Measurements from ENCODE around the gene PDCD1LG2.
A peak's percentile ranks its signal among the peaks of the same experiment; 100 is the strongest.

PDCD1LG2 gene

DNA sequence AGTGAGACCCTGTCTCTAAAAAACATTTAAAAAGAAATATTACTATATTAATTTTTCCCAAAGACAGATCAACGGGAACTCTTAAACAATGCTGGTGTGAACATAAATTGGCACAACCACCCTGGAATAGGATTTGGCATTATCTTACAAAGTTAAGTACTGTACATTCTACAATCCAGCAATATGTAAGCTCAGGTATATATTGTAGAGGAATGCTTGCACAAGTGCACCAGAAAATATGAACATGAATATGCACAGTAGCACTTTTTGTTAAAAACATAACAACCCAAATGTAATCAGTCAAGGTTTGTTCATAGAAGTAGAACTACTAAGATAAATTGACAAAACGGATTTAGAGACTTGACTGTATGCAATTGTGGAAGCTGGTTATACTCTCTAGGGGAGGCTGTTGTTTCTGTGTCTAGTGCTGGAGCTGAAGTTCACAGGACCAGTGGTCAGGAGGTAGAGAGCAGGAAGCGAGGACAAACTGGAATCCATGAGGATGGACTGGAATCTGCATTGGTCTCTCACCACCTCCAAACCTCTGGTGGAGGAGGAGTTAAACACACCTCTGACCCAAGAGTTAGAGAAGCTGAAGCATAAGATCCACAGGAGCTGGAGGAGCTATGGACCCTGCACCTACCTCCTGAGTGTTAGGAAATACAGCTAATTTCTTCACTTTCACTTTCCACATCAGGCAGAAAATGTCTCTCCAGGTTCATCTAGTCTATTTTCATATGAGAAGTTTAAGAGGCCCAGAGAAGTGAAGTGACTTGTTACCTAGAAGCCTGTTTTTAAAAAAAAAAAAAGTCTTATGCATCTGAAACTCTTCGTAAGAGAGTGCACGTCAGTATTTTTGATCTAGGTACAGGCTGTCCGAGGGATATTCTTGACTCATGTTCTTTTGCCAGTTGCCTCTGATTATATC lies 98.2 kb downstream of the PDCD1LG2 start:
- peak in 2 of 56 donors; percentile 0 to 4 for DNase-seq

DNA sequence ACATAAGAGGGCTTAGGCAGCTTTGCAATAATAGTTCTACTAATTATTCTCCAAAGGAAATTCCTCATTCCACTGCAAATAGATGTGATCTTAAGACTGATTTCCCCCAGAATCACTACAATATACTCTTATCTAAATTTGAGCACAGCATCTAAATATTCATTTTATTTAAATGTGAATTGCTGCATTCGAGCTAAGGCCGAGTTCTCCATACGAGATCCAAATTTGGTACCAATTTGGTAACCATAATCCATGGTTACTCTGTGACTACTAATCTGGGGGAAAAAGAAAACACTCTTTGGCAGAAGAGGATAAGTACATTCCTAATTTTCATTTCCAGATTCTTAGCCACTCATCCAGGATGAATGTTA lies 98.9 kb downstream of the PDCD1LG2 start:
- DNase-seq = no peak

DNA sequence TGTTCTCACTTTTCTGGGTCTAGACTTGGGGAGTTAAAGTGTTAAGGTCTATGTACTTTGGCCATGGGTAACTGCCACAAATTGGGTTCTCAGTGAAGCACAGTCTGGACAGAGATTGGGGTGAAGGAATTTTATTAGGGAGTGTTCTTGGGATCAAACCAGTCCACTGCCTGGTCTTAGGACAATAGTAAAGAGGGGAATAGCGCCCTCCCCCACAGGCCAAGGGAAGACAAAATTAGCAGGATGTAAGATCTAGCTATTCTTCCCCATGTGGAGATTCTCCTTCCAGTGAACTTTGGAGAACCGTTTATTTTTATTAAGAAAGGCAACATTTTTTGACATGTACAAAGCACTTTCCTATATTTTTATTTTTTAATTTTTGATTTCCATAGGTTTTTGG lies 100.2 kb downstream of the PDCD1LG2 start:
- no peak for DNase-seq

DNA sequence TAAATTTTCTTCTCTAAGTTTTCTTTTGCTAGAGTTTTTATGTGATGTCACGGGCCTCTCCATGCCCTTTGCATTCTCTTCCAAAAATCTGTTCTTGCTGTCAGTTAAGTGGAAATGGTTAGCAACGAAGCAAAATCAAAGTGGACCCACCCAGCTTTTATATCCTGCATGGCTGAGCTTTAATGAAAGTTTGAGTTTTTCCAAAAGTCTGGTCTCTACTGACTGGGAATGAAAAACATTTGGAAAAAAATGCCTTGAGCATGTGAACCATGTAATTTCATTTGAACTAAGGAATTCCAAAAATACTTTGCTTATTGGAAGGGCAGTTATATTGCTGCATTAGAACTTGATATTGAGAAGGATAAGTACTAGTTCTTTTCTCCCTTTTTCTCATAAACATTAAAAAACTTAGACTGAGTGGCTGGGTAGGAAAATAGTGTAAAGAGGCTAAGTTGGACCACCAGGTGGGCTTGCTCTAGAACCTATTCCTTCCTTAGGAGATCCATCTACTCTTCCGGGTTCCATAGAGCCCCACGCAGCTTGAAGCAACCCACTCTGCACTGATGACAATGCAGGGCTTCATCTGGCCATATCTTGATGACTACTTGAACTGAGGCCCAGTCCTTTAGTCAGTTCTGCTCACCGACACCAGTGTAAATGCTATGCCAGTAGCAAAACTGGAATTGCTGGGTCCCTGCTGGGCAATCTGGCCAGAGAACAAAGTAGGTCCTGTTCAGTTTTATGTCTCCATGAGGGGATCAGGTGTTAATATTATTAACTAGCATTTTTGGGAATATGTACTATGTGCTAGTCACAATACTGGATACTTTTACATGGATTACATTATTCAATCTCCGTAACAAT lies 101.2 kb downstream of the PDCD1LG2 start:
- DNase-seq = peak in 1 of 56 donors; percentile 7

DNA sequence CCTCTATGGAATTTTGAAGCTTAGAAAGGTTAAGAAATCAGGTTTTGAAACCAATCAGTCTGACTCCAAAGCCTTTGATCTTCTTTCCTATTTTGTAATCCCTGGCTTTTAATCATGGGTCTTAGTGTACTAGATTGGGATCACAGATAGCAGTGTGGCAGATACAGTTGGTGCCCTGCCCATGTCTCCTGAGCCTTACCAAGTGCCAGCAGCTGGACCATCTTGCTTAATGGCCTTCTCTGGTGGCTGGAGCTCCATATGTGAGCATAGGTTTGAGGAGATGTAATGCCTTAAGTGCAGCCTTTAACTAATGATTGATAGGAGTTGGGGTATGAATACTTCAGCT lies 101.8 kb downstream of the PDCD1LG2 start:
- DNase-seq = no peak

DNA sequence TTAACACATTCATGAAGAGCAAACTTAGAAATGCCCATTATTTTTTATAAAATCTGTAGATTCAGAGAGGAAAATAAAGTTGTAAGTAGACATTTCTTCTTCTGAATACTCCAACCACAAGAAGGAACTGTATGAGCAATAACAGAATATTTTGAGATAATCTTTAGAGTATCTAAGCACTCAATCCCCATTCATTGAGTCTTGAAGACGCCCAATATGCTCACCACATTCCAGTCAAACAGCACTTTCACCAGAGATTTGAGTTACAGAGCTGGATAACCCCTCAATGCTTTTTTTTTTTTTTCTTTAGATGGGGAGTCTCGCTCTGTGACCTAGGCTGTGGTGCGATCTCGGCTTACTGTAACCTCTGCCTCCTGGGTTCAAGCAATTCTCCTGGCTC lies 103.9 kb downstream of the PDCD1LG2 start:
- DNase-seq = no peak

DNA sequence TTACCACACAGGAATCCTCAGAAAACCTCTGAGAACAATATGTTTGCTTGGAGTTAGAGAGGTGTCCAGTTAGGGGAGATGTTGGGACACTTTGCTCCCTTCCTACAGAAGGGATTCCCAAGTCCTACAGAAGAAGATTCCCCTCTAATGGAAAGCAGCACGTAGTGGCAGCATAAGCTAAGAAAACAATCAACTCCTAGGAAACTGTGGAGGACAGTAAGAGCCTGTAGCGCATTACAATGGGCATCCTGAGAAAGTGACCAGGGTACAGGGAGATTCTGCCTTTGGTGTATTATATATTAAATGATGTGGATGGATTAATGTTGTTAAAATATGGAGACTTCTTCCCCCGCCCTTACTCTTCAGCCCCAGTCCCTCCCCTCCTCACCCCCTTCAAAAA lies 104.7 kb downstream of the PDCD1LG2 start:
- no peak for DNase-seq

DNA sequence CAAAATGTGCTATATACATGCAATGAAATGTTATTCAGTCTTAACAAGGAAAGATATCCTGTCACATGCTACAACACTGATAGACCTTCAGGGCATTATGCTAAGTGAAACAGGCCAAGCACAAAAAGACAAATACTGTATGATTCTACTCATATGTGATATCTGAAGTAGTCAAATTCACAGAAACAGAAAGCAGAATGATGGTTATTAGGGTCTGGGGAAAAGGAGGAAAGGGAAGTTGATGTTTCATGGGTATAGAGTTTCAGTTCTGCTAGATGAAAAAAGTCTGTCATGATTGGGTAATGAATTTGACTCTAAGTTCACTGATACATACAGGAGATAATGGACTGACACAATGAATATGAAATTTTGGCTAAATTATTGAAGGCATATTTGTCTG lies 107.4 kb downstream of the PDCD1LG2 start:
- DNase-seq = no peak

DNA sequence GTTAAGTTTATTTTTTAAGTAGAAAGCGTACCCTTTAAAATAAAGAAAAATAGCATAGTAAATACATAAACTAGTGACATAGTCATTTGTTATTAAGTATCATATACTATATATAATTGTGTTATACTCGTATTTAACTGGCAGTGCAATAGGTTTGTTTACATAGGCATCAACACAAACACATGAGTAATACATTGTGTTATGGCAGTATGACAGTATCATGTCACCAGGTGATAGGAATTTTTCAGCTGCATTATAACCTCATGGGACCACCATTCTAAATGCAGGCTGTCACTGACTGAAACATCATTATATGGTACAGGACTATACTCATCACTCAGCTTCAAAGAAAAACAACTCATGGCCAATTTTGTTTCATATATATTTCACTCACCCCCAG lies 110.2 kb downstream of the PDCD1LG2 start:
- DNase-seq = no peak
